HAP-1 (cell line): ENCODE data around the gene CD2.
A peak's percentile ranks its signal among the peaks of the same experiment; 100 is the strongest.

Source experiments
- DNase-seq, 2 experiments: peaks; one replicate each; pipeline ENCODE4 v3.0.0-alpha.2; 2016 to 2020; ENCODE audit warnings: low spot score in 2 of 2
- H3K27me3 ChIP-seq: fragments of 250-450 bp; sonication (Bioruptor Pico); 2 replicates; pipeline ENCODE4 v1.5.1; 2020; ENCODE audit warnings: low read depth, mild to moderate bottlenecking, moderate library complexity
- H3K36me3 ChIP-seq: fragments of 250-450 bp; sonication (Bioruptor Pico); replicated peaks from 2 replicates; pipeline ENCODE4 v1.5.1; 2020; ENCODE audit warnings: mild to moderate bottlenecking
- H3K4me1 ChIP-seq: fragments of 250-450 bp; sonication (Bioruptor Pico); 2 replicates; pipeline ENCODE4 v1.5.1; 2020; ENCODE audit warnings: mild to moderate bottlenecking
- H3K4me3 ChIP-seq: fragments of 250-450 bp; sonication (Bioruptor Pico); 2 replicates; pipeline ENCODE4 v1.5.1; 2020; ENCODE audit warnings: mild to moderate bottlenecking, moderate library complexity
- H3K9me3 ChIP-seq: fragments of 250-450 bp; sonication (Bioruptor Pico); 2 replicates; pipeline ENCODE4 v1.5.1; 2020; ENCODE audit warnings: mild to moderate bottlenecking, moderate library complexity
- in situ Hi-C: fragments of 300-500 bp; cut with MboI; formaldehyde crosslinking; loops from 3 replicates; pipeline ENCODE4 v1.14.3; 2020; ENCODE audit warnings: low sequenced_read_pairs, inconsistent platforms, mixed read lengths

CD2 gene

GRCh38 chr1:116721451-116722007 lies 32.7 kb upstream of the CD2 start:
- DNase-seq, result no peak
- in situ Hi-C loops, result no loop called here
- no peaks in the 10 kb centered on the region for H3K27me3 ChIP-seq

GRCh38 chr1:116722016-116722838 lies 32.0 kb upstream of the CD2 start:
- Histone ChIP-seq H3K36me3 (no peaks in the 10 kb centered on the region), H3K27me3 (peaks cover 3% of the 10 kb centered on the region; the same call in 1 of the 2 replicates), H3K4me1 (no peaks in the 10 kb centered on the region), H3K4me3 (no peak overlapping the region), H3K9me3 (no peaks in the 10 kb centered on the region)
- in situ Hi-C loops, result no loop called here
- DNase-seq, result no peak

More at GRCh38 chr1:116721451-116722007, 32.7 kb upstream of the CD2 start:
- Histone ChIP-seq H3K9me3 (no peaks in the 10 kb centered on the region), H3K4me3 (no peak overlapping the region), H3K4me1 (no peaks in the 10 kb centered on the region), H3K36me3 (no peaks in the 10 kb centered on the region)

GRCh38 chr1:116724765-116725375 lies 29.4 kb upstream of the CD2 start:
- Histone ChIP-seq H3K36me3 (no peaks in the 10 kb centered on the region), H3K4me1 (no peaks in the 10 kb centered on the region), H3K9me3 (no peaks in the 10 kb centered on the region), H3K4me3 (no peak overlapping the region), H3K27me3 (peaks cover 9% of the 10 kb centered on the region; the same call in 1 of the 2 replicates)
- in situ Hi-C loops, result no loop called here
- peak; percentile 58 to 83 for DNase-seq

- in situ Hi-C loops, result no loop called here
Observed at GRCh38 chr1:116725798-116726197, 28.4 kb upstream of the CD2 start.

GRCh38 chr1:116726872-116727820 lies 27.1 kb upstream of the CD2 start:
- no peaks in the 10 kb centered on the region for H3K4me1 ChIP-seq
- H3K36me3 ChIP-seq, result no peaks in the 10 kb centered on the region
- H3K4me3 ChIP-seq, result no peak overlapping the region
- DNase-seq, result no peak
- peaks cover 9% of the 10 kb centered on the region; the same call in 1 of the 2 replicates for H3K27me3 ChIP-seq
- in situ Hi-C loops, result no loop called here
- no peaks in the 10 kb centered on the region for H3K9me3 ChIP-seq

More at GRCh38 chr1:116725798-116726197, 28.4 kb upstream of the CD2 start:
- H3K9me3 ChIP-seq, result no peaks in the 10 kb centered on the region
- no peaks in the 10 kb centered on the region for H3K4me1 ChIP-seq
- DNase-seq, result no peak
- H3K36me3 ChIP-seq, result no peaks in the 10 kb centered on the region
- no peak overlapping the region for H3K4me3 ChIP-seq
- peaks cover 9% of the 10 kb centered on the region; the same call in 1 of the 2 replicates for H3K27me3 ChIP-seq

GRCh38 chr1:116731439-116731838 lies 22.8 kb upstream of the CD2 start:
- Histone ChIP-seq H3K9me3 (no peaks in the 10 kb centered on the region), H3K27me3 (peaks cover 9% of the 10 kb centered on the region; the same call in 1 of the 2 replicates), H3K36me3 (no peaks in the 10 kb centered on the region), H3K4me1 (no peaks in the 10 kb centered on the region), H3K4me3 (no peak overlapping the region)
- DNase-seq, result no peak
- in situ Hi-C loops, result no loop called here

- no peak for DNase-seq
- Histone ChIP-seq H3K9me3 (no peaks in the 10 kb centered on the region), H3K36me3 (no peaks in the 10 kb centered on the region), H3K27me3 (0 out of 2 replicates have a peak, but pooled peaks cover 2% of the 10 kb centered on the region), H3K4me3 (no peak overlapping the region), H3K4me1 (no peaks in the 10 kb centered on the region)
- in situ Hi-C loops, result no loop called here
Observed at GRCh38 chr1:116732726-116733125, 21.5 kb upstream of the CD2 start.

- no peaks in the 10 kb centered on the region for H3K36me3 ChIP-seq
- DNase-seq, result no peak
- in situ Hi-C loops, result no loop called here
- no peak overlapping the region for H3K4me3 ChIP-seq
- H3K9me3 ChIP-seq, result no peaks in the 10 kb centered on the region
- no peaks in the 10 kb centered on the region for H3K27me3 ChIP-seq
- no peaks in the 10 kb centered on the region for H3K4me1 ChIP-seq
Observed at GRCh38 chr1:116733476-116734365, 20.5 kb upstream of the CD2 start.

GRCh38 chr1:116735246-116735645 lies 19.0 kb upstream of the CD2 start:
- Histone ChIP-seq H3K27me3 (no peaks in the 10 kb centered on the region), H3K4me1 (no peaks in the 10 kb centered on the region), H3K4me3 (no peak overlapping the region), H3K9me3 (no peaks in the 10 kb centered on the region), H3K36me3 (no peaks in the 10 kb centered on the region)
- in situ Hi-C loops, result loop anchor here (5.0 kb wide), 1 partner anchor 82 kb away; no protein-coding TSS in a partner anchor
- DNase-seq, result no peak

- DNase-seq, result peak; percentile 59 to 74
- H3K4me3 ChIP-seq, result no peak overlapping the region
- in situ Hi-C loops, result loop anchor here (5.0 kb wide), 1 partner anchor 80 kb away; no protein-coding TSS in a partner anchor
- no peaks in the 10 kb centered on the region for H3K36me3 ChIP-seq
- no peaks in the 10 kb centered on the region for H3K27me3 ChIP-seq
- H3K9me3 ChIP-seq, result no peaks in the 10 kb centered on the region
- H3K4me1 ChIP-seq, result no peaks in the 10 kb centered on the region
Observed at GRCh38 chr1:116737020-116737854, 17.0 kb upstream of the CD2 start.

GRCh38 chr1:116737855-116738321 lies 16.3 kb upstream of the CD2 start:
- in situ Hi-C loops, result loop anchor here (5.0 kb wide), 1 partner anchor 79 kb away; no protein-coding TSS in a partner anchor
- no peak for DNase-seq
- no peak overlapping the region for H3K4me3 ChIP-seq
- no peaks in the 10 kb centered on the region for H3K27me3 ChIP-seq
- no peaks in the 10 kb centered on the region for H3K9me3 ChIP-seq
- no peaks in the 10 kb centered on the region for H3K36me3 ChIP-seq
- H3K4me1 ChIP-seq, result no peaks in the 10 kb centered on the region
